ENCODE data around the gene PRAMEF15. TPM values are rescaled to one million over a fixed set of nuclear protein-coding genes. Genes with fewer than 3 reads are reported as not detected.
"Not testable (repeated sequence)": the region's sequence is repeated elsewhere in the genome, so short reads cannot be mapped to it uniquely, and the experiment has no call there.

Gene PRAMEF15
- total RNA-seq: not detected

GRCh38 chr1:13315281-13315680 lies at the start of gene PRAMEF15:
Gene PRAMEF15 (plus strand): TSS chr1:13315581. CDS start chr1:13318408, 2,827 bp downstream.
- H3K27ac ChIP-seq, H3K36me3 ChIP-seq: not testable (repeated sequence)

DNA sequence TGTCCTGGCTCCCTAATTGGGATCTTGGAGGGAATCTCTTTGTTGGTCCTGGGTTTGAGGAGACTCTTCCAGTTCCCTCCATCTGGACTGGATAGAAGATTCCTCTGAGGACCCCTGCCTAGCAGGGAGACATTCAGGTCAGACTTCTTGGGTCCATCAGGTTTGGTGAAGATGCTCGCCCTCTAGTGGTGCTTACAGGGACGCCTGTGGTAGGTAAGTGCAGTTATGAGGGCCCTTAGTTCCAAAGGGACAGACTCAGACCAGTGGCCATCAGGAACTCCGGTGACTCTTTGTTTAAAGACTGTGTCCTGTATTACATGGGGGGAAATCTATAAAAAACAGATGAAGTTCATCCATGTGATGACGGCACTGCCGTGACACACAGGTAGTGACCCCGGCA lies 38.4 kb upstream of the PRAMEF15 start:
- H3K27me3 ChIP-seq (replicated peaks; ENCODE audit: insufficient read depth); H3K4me1 ChIP-seq (replicated peaks); H3K4me3 ChIP-seq; H3K36me3 ChIP-seq; intact Hi-C loops (cut with DNase I); H3K27ac ChIP-seq; DNase-seq (ENCODE audit: low spot score); H3K9me3 ChIP-seq: not testable (repeated sequence)
- WGBS: 38% methylated on average over 3 of the region's 6 CpGs

More at GRCh38 chr1:13315281-13315680, at the start of gene PRAMEF15:
- H3K27me3 ChIP-seq (replicated peaks; ENCODE audit: insufficient read depth); H3K9me3 ChIP-seq; H3K4me1 ChIP-seq (replicated peaks); DNase-seq (ENCODE audit: low spot score); H3K4me3 ChIP-seq; intact Hi-C loops (cut with DNase I): not testable (repeated sequence)
- 44% methylated on average over 4 of the region's 4 CpGs for WGBS

DNA sequence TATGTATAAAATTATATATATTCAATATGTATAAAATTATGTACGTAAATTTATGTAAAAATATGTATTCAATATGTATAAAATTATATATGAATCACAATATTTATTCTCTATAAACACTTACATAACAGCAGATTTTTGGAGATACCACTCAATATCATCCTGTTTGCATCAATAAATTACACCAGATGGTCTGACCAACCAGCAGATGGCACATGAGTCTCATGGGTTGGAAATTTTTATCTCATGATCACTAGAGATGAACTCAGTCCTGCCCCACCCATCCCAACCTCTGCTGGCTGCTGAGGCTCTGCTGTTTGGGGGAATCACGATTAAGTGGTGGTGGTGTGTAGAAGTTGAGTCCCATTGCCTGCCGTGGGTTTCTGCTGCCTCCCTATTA lies 35.8 kb upstream of the PRAMEF15 start:
- H3K36me3 ChIP-seq; H3K4me3 ChIP-seq; H3K4me1 ChIP-seq (replicated peaks); H3K9me3 ChIP-seq; DNase-seq (ENCODE audit: low spot score); H3K27me3 ChIP-seq (replicated peaks; ENCODE audit: insufficient read depth); H3K27ac ChIP-seq; intact Hi-C loops (cut with DNase I): not testable (repeated sequence)
- WGBS: 58% methylated on average over 3 of the region's 3 CpGs

GRCh38 chr1:13285037-13285436 lies 30.3 kb upstream of the PRAMEF15 start, which contains the start of gene PRAMEF8:
Gene PRAMEF8 (minus strand): TSS chr1:13285137. CDS start chr1:13284091, 1,046 bp downstream.
- H3K4me1 ChIP-seq (replicated peaks); H3K36me3 ChIP-seq; H3K27me3 ChIP-seq (replicated peaks; ENCODE audit: insufficient read depth); intact Hi-C loops (cut with DNase I); H3K4me3 ChIP-seq; DNase-seq (ENCODE audit: low spot score); H3K27ac ChIP-seq; H3K9me3 ChIP-seq: not testable (repeated sequence)
- no CpG with 5 or more reads among the region's 1 CpG for WGBS

DNA sequence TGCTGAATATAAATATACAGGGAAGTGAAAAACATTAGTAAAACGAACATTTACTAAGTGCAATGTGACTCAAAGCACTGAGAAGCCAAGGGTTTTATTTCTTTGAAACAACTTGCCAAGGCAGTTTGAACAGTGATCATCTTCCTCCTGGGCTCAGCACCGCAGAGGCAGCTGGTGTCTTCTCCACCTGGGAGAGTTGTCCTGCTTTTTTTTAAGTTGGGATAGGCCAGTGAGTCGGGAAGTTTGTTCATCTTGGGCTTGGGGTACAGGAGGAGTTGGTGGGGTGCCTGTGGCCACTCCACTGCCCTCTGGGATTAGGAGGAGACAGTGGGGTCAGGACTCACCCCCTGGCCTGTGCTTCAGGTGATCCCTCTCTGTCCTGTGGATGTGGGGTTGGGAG lies 26.4 kb upstream of the PRAMEF15 start:
- DNase-seq (ENCODE audit: low spot score); H3K4me3 ChIP-seq; H3K4me1 ChIP-seq (replicated peaks); H3K36me3 ChIP-seq; H3K9me3 ChIP-seq; H3K27ac ChIP-seq; intact Hi-C loops (cut with DNase I); H3K27me3 ChIP-seq (replicated peaks; ENCODE audit: insufficient read depth): not testable (repeated sequence)
- 50% methylated on average over 3 of the region's 3 CpGs for WGBS

DNA sequence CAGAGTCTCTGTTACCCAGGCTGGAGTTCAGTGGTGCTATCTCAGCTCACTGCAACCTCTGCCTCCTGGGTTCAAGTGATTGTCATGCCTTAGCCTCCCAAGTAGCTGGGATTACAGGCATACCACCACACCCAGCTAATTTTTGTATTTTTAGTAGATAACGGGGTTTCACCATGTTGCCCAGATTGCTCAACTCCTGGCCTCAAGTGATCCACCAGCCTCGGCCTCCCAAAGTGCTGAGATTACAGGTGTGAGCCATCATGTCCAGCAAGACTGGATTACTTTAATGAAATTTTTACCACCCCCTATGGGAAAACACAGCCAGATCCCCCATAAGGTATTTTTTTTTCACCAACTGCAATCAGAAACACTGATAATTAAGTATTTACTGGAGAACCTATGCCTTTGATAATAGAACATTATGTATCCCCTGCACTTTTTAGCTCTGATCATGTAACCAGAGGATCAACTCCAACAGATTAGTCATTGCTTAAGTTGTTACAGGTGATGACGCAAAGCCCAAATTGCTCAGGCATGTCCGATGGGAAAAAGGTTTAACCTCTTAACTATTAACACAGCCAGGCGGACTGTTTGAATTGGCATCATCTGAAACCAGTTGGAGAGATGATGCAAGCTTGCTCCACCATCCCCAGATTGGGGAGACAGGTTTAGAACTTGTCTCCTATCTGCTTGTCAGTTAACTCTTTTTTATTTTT lies 18.0 kb upstream of the PRAMEF15 start:
- intact Hi-C loops (cut with DNase I); H3K27ac ChIP-seq; DNase-seq (ENCODE audit: low spot score); H3K4me3 ChIP-seq; H3K27me3 ChIP-seq (replicated peaks; ENCODE audit: insufficient read depth); H3K4me1 ChIP-seq (replicated peaks); H3K9me3 ChIP-seq; H3K36me3 ChIP-seq: not testable (repeated sequence)
- 100% methylated on average over 2 of the region's 5 CpGs for WGBS

DNA sequence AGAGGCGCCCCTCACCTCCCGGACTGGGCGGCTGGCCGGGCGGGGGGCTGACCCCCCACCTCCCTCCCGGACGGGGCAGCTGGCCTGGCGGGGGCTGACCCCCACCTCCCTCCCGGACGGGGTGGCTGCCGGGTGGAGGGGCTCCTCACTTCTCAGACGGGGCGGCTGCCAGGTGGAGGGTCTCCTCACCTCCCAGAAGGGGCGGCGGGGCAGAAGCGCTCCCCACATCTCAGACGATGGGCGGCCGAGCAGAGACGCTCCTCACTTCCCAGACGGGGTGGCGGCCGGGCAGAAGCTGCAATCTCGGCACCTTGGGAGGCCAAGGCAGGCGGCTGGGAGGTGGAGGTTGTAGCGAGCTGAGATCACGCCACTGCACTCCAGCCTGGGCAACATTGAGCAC lies 16.7 kb upstream of the PRAMEF15 start:
- H3K27me3 ChIP-seq (replicated peaks; ENCODE audit: insufficient read depth); H3K36me3 ChIP-seq; H3K4me1 ChIP-seq (replicated peaks); H3K9me3 ChIP-seq; H3K4me3 ChIP-seq; H3K27ac ChIP-seq; DNase-seq (ENCODE audit: low spot score); intact Hi-C loops (cut with DNase I): not testable (repeated sequence)
- 100% methylated on average over 1 of the region's 27 CpGs for WGBS

DNA sequence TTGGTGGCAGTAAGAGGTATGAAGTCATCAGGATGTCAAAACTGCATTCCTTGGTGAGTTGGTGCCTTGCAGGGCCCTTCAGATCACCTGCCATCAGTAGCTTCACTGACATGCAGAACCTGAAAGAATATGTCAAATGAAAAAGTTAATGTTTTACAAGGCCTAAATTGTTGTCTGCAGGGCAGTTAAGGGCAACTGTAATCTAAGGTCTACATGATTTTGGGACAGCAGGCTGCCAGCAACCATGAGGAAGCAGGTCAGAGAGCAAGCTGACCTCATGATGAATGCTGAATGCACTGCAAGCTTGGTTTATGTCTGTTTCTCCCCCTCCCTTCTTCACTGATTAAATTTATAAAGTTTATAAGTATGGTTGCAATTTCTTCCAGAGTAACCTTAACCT lies 13.2 kb upstream of the PRAMEF15 start:
- intact Hi-C loops (cut with DNase I); H3K27ac ChIP-seq; H3K4me3 ChIP-seq; H3K27me3 ChIP-seq (replicated peaks; ENCODE audit: insufficient read depth); DNase-seq (ENCODE audit: low spot score); H3K4me1 ChIP-seq (replicated peaks); H3K9me3 ChIP-seq; H3K36me3 ChIP-seq: not testable (repeated sequence)

- intact Hi-C loops (cut with DNase I); H3K9me3 ChIP-seq; H3K4me3 ChIP-seq; DNase-seq (ENCODE audit: low spot score); H3K36me3 ChIP-seq; H3K27me3 ChIP-seq (replicated peaks; ENCODE audit: insufficient read depth); H3K27ac ChIP-seq; H3K4me1 ChIP-seq (replicated peaks): not testable (repeated sequence)
- WGBS: no CpG with 5 or more reads among the region's 1 CpG
Measured at GRCh38 chr1:13303239-13303638, 12.1 kb upstream of the PRAMEF15 start, which contains the start of gene PRAMEF33. Gene PRAMEF33 (plus strand): TSS chr1:13303539. CDS start chr1:13305955, 2,416 bp downstream.

- H3K4me1 ChIP-seq (replicated peaks); H3K27ac ChIP-seq; H3K9me3 ChIP-seq; H3K4me3 ChIP-seq; H3K36me3 ChIP-seq; DNase-seq (ENCODE audit: low spot score); H3K27me3 ChIP-seq (replicated peaks; ENCODE audit: insufficient read depth); intact Hi-C loops (cut with DNase I): not testable (repeated sequence)
- WGBS: 84% methylated on average over 8 of the region's 8 CpGs
Measured at GRCh38 chr1:13342496-13342895, 27.1 kb downstream of the PRAMEF15 start.

DNA sequence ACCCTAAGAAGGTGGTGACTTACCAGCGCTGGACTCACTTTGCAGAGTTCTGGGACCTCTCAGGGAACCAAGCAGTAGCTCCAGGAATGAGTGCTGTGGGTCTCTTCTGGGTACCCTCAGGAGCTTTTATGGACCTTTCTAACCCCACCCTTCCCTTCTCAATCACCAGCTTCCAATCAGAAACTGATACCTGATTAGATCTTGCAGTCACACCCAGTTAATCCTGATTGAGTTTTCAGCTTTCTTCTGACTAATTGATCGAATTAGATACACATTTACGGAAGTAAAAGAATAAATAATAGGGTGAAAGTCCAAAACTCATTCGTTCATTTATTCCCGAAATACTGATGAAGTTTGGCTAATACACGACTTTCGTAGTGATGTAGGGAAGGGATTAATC lies 31.7 kb downstream of the PRAMEF15 start, which contains the start of gene PRAMEF14:
Gene PRAMEF14, minus strand, starts transcription at position 101 of the 400 bp plus-strand sequence. CDS start 1,820 bp downstream, outside the sequence.
- intact Hi-C loops (cut with DNase I); DNase-seq (ENCODE audit: low spot score); H3K4me1 ChIP-seq (replicated peaks); H3K27ac ChIP-seq; H3K27me3 ChIP-seq (replicated peaks; ENCODE audit: insufficient read depth); H3K9me3 ChIP-seq; H3K36me3 ChIP-seq; H3K4me3 ChIP-seq: not testable (repeated sequence)
- WGBS: 76% methylated on average over 6 of the region's 7 CpGs

- intact Hi-C loops (cut with DNase I); H3K27ac ChIP-seq; H3K9me3 ChIP-seq; H3K36me3 ChIP-seq; DNase-seq (ENCODE audit: low spot score); H3K4me1 ChIP-seq (replicated peaks); H3K4me3 ChIP-seq; H3K27me3 ChIP-seq (replicated peaks; ENCODE audit: insufficient read depth): not testable (repeated sequence)
- 95% methylated on average over 8 of the region's 8 CpGs for WGBS
Measured at GRCh38 chr1:13353476-13353875, 38.1 kb downstream of the PRAMEF15 start.

DNA sequence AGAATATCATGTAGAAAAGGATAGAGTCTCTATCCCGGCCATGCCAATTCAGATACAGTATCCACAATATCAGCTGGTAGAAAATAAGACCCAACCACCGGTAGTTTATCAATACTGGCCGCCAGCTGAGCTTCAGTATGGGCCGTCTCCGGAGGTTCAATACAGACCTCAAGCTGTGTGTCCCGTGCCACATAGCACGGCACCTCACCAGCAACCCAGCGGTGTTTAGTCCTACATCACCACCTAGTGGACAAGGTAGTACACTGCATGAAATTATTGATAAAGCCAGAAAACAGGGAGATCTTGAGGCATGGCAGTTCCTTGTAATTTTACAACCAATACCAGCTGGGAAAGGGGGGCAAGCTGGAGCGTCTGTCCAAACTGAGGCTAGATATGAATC lies 39.1 kb downstream of the PRAMEF15 start:
- DNase-seq (ENCODE audit: low spot score); H3K9me3 ChIP-seq; H3K27me3 ChIP-seq (replicated peaks; ENCODE audit: insufficient read depth); H3K27ac ChIP-seq; H3K4me3 ChIP-seq; H3K4me1 ChIP-seq (replicated peaks); H3K36me3 ChIP-seq; intact Hi-C loops (cut with DNase I): not testable (repeated sequence)
- no CpG with 5 or more reads among the region's 9 CpGs for WGBS
